Kidney epithelial cell (primary cell): ENCODE measurements around the gene MX1. TPM values are rescaled to one million over a fixed set of nuclear protein-coding genes. Genes with fewer than 3 reads are reported as not detected.

Experiments
- DNase-seq: peaks from one replicate; pipeline ENCODE4 v3.0.0-alpha.2; 2010; ENCODE audit warnings: low read depth
- H3K27me3 ChIP-seq: 2 replicates; pipeline ENCODE4 v1.6.0; 2011; ENCODE audit warnings: low read length; ENCODE audit not compliant: control insufficient read depth, insufficient read depth
- H3K36me3 ChIP-seq: 2 replicates; pipeline ENCODE4 v1.5.1; 2011; ENCODE audit warnings: low read length; ENCODE audit not compliant: control insufficient read depth, insufficient read depth
- H3K4me3 ChIP-seq: 2 replicates; pipeline ENCODE4 v1.5.1; 2011; ENCODE audit warnings: low read depth, mild to moderate bottlenecking, control low read depth, low read length
- total RNA-seq: library from RNA; depleted of rRNA; stranded (reverse); fragments of >200 nt; gene quantifications from 2 replicates; pipeline ENCODE4 v1.2.3, GENCODE V29; 2015
- TF ChIP-seq, protein P1 (sequence below): IDR thresholded peaks from 2 replicates; pipeline ENCODE4 v1.5.1; 2011; ENCODE audit warnings: mild to moderate bottlenecking, moderate library complexity, low read length, control low read depth, inconsistent platforms; ENCODE audit not compliant: insufficient read depth, poor library complexity, severe bottlenecking

The MX1 gene
- total RNA-seq, 1 donor from 2014 or later = 48.7 TPM

DNA sequence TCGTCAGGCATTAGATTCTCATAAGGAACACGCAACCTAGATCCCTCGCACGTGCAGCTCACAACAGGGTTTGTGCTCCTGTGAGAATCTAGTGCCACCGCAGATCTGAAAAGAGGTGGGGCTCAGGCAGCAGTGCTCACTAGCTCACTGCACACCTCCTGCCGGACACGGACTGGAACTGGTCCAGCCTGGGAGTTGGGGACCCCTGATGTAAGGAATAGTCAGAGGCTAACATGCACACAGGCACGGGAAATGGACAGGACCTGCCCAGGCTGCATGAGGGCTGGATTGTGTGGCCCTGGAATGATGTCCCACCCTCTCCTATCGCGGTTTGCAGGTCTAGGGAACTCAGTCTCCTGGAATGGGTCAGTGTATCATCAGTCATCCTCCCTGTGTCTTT lies 23.2 kb upstream of the MX1 start:
- no peak for DNase-seq
- Histone ChIP-seq H3K27me3 (peaks cover 4% of the 10 kb centered on the region), H3K36me3 (no peaks in the 10 kb centered on the region), H3K4me3 (no peak overlapping the region)
- TF ChIP-seq, protein P1, sequence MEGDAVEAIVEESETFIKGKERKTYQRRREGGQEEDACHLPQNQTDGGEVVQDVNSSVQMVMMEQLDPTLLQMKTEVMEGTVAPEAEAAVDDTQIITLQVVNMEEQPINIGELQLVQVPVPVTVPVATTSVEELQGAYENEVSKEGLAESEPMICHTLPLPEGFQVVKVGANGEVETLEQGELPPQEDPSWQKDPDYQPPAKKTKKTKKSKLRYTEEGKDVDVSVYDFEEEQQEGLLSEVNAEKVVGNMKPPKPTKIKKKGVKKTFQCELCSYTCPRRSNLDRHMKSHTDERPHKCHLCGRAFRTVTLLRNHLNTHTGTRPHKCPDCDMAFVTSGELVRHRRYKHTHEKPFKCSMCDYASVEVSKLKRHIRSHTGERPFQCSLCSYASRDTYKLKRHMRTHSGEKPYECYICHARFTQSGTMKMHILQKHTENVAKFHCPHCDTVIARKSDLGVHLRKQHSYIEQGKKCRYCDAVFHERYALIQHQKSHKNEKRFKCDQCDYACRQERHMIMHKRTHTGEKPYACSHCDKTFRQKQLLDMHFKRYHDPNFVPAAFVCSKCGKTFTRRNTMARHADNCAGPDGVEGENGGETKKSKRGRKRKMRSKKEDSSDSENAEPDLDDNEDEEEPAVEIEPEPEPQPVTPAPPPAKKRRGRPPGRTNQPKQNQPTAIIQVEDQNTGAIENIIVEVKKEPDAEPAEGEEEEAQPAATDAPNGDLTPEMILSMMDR = no peak

GRCh38 chr21:41403331-41403730 lies 22.7 kb upstream of the MX1 start:
- TF ChIP-seq, protein P1 = no peak
- Histone ChIP-seq H3K36me3 (no peaks in the 10 kb centered on the region), H3K27me3 (peaks cover 4% of the 10 kb centered on the region), H3K4me3 (no peak overlapping the region)
- DNase-seq = no peak

GRCh38 chr21:41403966-41404365 lies 22.1 kb upstream of the MX1 start:
- TF ChIP-seq, protein P1 = no peak
- Histone ChIP-seq H3K4me3 (no peak overlapping the region), H3K36me3 (no peaks in the 10 kb centered on the region), H3K27me3 (peaks cover 4% of the 10 kb centered on the region)
- no peak for DNase-seq

DNA sequence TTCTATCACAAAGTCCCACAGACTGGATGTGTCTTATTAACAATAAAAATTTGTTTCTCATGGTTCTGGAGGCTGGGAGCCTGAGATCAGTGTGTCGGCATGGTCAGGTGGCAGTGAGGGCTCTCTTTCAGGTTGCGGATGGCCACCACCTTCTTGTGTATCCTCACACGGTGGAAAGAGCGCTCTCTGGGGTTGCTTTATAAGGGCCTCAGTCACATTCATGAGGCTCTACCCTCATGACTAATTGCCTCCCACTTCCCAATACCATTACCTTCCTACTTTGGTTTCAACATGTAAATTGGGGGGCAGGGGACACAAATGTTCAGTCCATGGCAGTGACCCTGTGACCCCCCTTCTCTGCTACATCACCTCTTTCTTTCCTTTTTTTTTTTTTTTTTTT lies 20.7 kb upstream of the MX1 start:
- Histone ChIP-seq H3K27me3 (peaks cover 4% of the 10 kb centered on the region), H3K4me3 (no peak overlapping the region), H3K36me3 (no peaks in the 10 kb centered on the region)
- TF ChIP-seq, protein P1 = no peak
- no peak for DNase-seq

DNA sequence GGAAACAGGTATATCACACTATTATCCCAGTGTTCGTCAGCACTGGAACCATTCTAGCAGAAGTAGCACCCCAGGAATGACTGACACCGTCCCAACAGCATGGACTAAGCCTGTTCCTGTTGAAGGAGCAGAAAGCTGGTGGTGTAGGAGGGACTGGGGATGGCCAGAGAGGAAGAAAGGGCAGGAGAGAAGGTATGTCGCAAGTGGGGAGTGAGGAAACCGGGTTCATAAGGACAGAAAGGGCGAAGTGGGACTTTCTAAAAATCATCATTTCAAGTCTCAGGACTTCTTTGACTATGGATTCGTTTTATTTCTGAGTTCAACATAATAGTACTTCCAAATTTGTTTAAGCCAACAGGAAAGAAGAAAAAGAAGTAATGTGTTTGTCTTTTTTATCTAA lies 19.7 kb upstream of the MX1 start:
- Histone ChIP-seq H3K27me3 (peaks cover 4% of the 10 kb centered on the region), H3K36me3 (no peaks in the 10 kb centered on the region), H3K4me3 (no peak overlapping the region)
- TF ChIP-seq, protein P1 = no peak
- no peak for DNase-seq
